SIG-M5 (cell line): ENCODE measurements around the gene THSD7B.
"Not testable (repeated sequence)": the region's sequence is repeated elsewhere in the genome, so short reads cannot be mapped to it uniquely, and the experiment has no call there.

Experiments
- DNase-seq: peaks from one replicate; lab custom pipeline; 2025; lab: John Stamatoyannopoulos, UW

The THSD7B gene

GRCh38 chr2:137255345-137255744 lies 490.0 kb downstream of the THSD7B start:
- DNase-seq: no peak

DNA sequence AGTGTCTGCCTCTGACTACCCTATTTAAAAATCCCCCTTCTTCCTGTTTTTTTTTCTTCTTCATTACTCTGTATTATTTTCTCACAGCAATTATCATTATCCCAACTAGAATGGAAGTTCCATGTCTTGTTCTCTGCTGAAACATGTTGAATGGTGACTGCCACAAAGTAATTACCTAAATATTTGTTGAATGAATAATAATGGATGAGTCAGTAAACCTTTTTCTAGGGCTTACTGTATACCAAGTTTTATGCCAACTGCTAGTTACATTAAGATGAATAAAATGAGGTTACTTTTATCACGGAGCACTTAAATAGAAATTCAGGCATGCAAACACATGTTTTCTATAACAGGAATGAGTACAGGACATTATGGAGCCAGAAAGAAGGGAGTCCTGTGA lies 490.6 kb downstream of the THSD7B start:
- DNase-seq: no peak

GRCh38 chr2:137261881-137262585 lies 496.7 kb downstream of the THSD7B start:
- no peak for DNase-seq

GRCh38 chr2:137262594-137262993 lies 497.2 kb downstream of the THSD7B start:
- DNase-seq: no peak

GRCh38 chr2:137287913-137288639 lies 522.7 kb downstream of the THSD7B start:
- no peak for DNase-seq

- DNase-seq: no peak
Observed at GRCh38 chr2:137291836-137292570, 526.7 kb downstream of the THSD7B start.

DNA sequence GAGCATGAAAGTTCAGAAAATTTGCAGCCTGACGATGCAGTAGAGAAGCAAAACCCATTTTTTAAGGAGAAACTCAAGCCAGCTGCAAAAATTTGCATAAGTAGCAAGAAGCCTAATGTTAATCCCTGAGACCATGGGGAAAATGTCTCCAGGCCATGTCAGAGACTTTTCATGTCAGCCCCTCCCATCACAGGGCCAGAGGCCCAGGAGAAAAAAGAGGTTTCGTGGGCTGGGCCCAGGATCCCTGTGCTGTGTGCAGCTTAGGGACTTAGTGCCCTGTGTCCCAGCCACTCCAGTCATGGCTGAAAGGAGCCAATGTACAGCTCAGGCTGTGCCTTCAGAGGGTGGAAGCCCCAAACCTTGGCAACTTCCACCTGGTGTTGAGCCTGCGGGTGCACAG lies 533.0 kb downstream of the THSD7B start:
- no peak for DNase-seq

GRCh38 chr2:137300987-137301386 lies 535.6 kb downstream of the THSD7B start:
- no peak for DNase-seq

DNA sequence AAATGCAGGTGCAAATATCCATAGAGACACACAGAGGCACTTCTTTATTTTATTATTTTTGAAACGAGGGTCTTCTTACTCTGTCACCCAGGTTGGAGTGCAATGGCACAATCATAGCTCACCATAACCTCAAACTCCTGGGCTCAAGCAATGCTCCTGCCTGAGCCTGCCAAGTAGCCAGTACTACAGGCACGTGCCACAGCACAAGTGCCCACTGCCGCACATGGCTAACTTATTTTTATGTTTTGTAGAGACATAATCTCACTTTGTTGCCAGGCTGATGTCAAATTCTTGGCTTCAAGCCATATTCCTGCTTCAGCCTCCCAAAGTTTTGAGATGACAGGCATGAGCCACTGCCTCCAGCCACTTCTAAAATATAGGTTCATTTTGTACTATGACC lies 537.6 kb downstream of the THSD7B start:
- DNase-seq: no peak

DNA sequence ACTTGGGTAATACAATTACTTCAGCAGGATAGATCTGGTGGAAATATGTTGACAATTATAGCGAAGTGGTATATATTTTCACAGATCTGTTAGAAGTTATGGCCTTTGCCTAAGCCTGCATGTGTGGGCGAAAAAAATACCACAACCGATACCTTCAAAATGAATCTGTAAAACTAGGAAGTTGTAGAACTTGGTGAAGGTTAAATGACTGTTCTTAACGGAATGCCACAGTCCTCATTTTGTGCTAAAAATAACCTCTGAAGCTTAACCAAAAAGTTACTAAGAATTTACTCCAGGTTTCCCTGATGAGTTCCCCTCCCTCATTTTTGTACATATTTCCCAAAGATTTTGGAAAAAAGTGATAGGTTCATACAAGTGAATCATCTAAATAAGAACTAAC lies 550.7 kb downstream of the THSD7B start:
- DNase-seq: no peak

- DNase-seq: no peak
Observed at GRCh38 chr2:137321566-137321965, 556.2 kb downstream of the THSD7B start.

DNA sequence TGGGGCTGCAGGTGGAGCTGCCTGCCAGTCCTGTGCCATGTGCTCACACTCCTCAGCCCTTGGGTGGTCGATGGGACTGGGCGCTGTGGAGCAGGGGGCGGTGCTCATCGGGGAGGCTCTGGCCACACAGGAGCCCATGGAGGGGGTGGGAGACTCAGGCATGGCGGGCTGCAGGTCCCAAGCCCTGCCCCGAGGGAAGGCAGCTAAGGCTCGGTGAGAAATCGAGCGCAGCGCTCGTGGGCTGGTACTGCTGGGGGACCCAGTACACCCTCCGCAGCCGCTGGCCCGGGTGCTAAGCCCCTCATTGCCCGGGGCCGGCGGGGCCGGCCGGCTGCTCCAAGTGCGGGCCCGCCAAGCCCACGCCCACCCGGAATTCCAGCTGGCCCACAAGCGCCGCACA lies 566.2 kb downstream of the THSD7B start:
- not testable (repeated sequence) for DNase-seq

DNA sequence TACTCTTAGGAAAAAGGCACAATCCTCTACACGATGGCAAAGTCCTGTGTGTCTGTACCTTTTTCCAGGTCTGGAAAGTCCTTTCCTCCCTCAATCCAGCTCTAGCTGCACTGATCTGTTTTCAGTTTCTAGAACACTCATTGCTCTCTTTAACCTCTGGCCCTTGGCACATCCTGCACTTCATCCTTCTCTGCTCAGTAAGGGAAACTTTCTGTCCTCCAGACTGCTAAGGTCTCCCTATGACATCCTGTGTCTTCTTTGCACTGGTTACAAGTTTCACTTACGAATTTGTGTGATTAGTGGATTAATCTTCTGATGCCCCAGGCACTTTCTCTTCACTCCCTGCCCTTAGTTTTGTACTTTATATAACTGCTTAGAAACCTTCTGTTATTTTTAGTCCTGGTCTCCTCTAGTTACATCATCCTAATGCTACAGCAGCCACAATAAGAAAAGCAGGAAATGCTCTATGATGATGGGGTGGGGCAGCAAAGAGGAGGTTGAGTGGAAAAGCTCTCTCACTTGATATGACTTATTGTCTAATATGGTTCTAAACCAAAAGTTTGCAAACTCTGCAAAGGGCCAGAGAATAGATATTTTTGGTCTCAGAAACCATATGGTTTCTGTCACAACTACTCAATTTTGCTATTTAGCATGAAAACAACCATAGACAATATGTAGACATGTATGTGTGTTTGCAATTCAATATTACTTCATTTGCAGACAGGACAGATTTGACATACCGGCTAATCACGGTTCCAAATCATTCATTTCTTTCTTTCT lies 568.2 kb downstream of the THSD7B start:
- no peak for DNase-seq

GRCh38 chr2:137336067-137336466 lies 570.7 kb downstream of the THSD7B start:
- DNase-seq: no peak

DNA sequence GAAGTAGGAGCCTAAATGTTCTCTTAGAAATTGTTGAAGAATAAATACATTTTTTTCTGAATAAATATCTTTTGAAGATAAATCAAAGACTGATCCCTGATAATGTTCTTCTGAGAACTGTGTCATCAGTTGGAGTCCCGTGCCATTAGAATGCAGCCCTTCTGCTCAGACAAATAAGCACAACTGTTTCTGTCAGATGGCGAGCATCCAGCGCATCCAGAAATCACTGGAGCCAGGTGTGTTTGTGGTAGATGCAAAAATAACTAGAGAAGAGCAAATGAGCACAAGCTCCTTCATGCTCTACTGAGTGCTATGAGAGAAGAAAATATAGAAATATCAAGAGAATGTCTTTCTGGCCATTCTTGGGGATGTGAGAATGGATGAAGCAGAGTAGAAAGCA lies 573.7 kb downstream of the THSD7B start:
- no peak for DNase-seq

DNA sequence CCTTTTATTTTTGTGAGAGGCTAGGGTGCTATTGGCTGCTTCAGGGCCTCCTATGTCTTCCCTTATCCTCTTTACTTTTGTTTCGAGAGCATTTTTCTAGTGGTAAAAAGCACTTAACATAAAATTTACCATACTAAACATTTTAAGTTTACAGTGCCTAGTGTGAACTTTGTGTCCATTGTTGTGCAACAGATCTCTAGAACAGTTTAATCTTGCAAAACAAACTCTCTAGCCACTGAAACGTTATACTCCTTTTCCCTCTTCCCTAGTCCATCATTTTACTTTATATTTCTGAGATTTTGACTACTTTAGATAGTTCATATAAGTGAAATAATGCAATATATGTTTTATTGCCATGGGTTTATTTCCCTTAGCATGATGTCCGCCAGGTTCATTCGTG lies 580.6 kb downstream of the THSD7B start:
- DNase-seq: no peak

DNA sequence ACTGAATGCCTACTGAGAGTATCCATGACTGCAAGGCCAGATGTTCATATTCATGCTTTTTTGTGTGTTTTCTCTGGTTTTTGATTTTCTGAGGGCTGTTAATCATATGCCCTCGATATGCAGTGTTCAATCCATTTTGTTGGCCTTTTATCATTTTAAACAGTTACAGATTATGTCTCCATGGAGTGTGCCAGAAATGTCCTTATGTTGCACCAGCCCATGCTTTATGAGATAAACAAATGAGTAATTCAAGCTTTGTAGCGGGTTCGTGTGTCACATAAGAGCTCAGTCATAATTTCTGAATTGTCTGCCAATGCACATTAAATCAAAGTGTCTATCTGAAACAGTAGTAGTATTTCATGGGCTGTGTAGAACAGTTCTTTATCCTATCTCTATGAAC lies 583.0 kb downstream of the THSD7B start:
- no peak for DNase-seq

DNA sequence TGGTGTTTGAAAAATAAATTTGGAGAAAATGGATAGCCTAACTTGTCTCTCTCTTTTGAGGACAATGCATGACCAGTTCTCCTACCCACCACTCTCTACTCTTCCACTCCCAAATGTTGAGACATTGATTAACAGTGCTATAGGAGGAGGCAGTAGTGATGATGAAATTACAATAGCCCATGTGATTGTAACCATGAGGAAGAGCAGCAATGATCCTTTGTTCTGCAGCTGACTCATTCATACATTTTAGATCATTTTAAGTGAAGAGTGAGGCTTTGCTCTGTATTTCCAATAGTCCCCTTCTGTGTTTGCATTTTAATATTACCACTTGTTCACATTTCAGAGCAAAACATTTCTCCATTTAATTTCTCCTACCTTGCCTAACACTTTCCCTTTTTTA lies 592.3 kb downstream of the THSD7B start:
- no peak for DNase-seq

- no peak for DNase-seq
Observed at GRCh38 chr2:137367361-137367760, 602.0 kb downstream of the THSD7B start.

GRCh38 chr2:137369106-137369505 lies 603.8 kb downstream of the THSD7B start:
- DNase-seq: no peak

DNA sequence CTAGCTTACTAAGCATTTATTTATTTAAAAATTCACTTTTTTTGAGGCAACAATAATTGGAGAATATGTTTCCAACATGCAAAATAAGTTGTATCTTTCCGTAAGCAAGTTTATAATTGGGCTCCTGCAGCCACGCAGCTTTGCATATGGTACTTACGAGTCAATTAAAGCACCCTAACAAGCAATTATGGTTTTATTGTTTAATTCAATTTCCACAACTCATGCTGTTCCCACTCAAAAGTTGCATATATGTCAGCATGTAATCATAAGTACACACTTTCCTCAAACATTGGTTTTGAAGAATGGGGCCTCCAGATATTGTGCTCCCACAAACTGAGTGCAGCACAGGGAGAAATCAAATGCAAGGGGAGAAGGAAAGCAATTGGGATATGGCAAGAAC lies 613.8 kb downstream of the THSD7B start:
- no peak for DNase-seq

DNA sequence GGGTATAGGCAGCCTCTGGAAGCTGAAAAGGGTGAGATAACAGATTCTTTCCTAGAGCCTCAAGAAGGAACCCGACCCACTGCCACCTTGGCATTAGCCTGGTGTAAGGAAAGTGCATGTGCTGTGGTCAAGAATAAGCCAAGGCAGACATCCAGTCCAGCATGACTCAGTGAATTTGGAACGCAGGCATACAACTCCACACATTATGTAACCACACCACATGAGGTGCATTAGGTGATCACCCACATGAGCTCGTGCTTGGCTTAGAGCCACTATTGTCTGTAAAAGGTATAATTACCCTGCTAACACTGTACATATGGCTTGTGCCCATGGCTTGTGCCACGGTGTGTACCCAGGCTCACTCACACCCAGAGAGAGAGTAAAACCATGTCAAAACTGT lies 615.3 kb downstream of the THSD7B start:
- no peak for DNase-seq
